Measurements from ENCODE around the gene SLITRK4. TPM values are rescaled to one million over a fixed set of nuclear protein-coding genes. Genes with fewer than 3 reads are reported as not detected.

The SLITRK4 gene
- total and polyA plus RNA-seq, 2 donors (not counting 1 experiment from before 2014, with no cell fraction given) = 0.01 to 0.99 TPM

DNA sequence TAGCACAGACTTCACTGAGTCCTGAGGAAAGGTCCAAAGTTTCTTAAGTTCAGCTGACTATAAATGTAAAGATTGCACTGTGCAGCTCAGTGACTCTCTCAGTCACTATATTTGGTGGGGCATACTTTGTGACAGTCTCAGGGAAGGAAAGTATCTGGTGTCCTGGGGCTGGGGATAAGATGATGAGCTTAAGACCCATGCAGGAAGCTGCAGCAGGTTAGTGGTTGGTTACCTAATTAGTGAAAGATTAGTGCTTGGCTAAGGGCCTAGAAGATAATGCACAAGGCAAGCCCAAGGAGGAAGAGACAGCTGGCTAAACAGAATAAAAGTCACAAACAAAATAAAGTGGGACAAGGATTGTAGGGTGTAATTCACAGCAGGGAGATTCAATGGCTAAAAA lies 25.4 kb upstream of the SLITRK4 start:
- Histone ChIP-seq H3K79me2 (ENCODE audit: control insufficient read depth, insufficient read depth, low read length) (no peaks in the 10 kb centered on the region), H3K9ac (ENCODE audit: insufficient read depth, low read length) (no peak overlapping the region), H3K27ac (ENCODE audit: insufficient read depth, low read length) (no peak overlapping the region), H3K4me1 (ENCODE audit: control insufficient read depth, extremely low read depth, insufficient read depth, low read length) (no peaks in the 10 kb centered on the region), H3K4me3 (replicated peaks in 1 of 4; ENCODE audit: control extremely low read depth in 1 of 4, insufficient read depth in 1 of 4, low read depth in 3 of 4, low read length in 4 of 4) (no peak overlapping the region), H3K27me3 (ENCODE audit: control insufficient read depth, insufficient read depth, low read length) (no peaks in the 10 kb centered on the region), H3K36me3 (ENCODE audit: control insufficient read depth, insufficient read depth, low read length) (no peaks in the 10 kb centered on the region), H4K20me1 (ENCODE audit: control insufficient read depth, extremely low read depth, insufficient read depth, low read length) (no peaks in the 10 kb centered on the region), H2AFZ (ENCODE audit: low read length) (no peak overlapping the region), H3K9me3 (ENCODE audit: control insufficient read depth, insufficient read depth, low read depth, low read length) (no peaks in the 10 kb centered on the region), H3K4me2 (ENCODE audit: extremely low read depth, insufficient read depth, low read length) (no peak overlapping the region)
- TF ChIP-seq CTCF (conservative IDR thresholded peaks at IDR 0.05 in 1 of 2, IDR thresholded peaks at IDR 0.05 in 1 of 2; ENCODE audit: low read depth in 1 of 2, low read length in 2 of 2) (no peak), EZH2 (IDR thresholded peaks at IDR 0.05; ENCODE audit: low read length, missing control alignments) (no peak)
- DNase-seq (ENCODE audit: low read depth in 2 of 2) = no peak

DNA sequence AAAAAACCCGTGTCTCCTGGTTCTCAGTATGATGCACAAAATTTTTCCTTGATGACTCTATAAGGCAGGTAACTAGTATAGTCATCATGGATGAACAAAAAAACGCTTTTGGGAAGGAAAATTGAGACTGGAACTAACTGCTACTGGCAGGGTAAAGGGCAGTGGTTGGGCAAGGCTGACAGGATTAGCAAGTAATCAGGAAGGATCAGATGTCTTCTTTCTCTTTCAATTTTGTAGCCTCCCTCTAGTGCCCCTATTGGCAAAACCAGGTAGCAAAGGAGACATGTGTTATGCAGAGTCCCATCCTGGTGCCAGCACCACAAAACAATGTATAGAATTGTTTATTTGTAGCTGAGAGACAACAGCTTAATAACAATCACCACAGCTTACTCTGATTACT lies 12.8 kb upstream of the SLITRK4 start:
- no peaks in the 10 kb centered on the region for H3K36me3 ChIP-seq (ENCODE audit: control insufficient read depth, insufficient read depth, low read length)
- no peak for DNase-seq (ENCODE audit: low read depth in 2 of 2)
- no peak overlapping the region for H3K4me3 ChIP-seq (replicated peaks in 1 of 4; ENCODE audit: control extremely low read depth in 1 of 4, insufficient read depth in 1 of 4, low read depth in 3 of 4, low read length in 4 of 4)
- H2AFZ ChIP-seq (ENCODE audit: low read length) = no peak overlapping the region
- H3K4me2 ChIP-seq (ENCODE audit: extremely low read depth, insufficient read depth, low read length) = no peak overlapping the region
- H3K9me3 ChIP-seq (ENCODE audit: control insufficient read depth, insufficient read depth, low read depth, low read length) = no peaks in the 10 kb centered on the region
- TF ChIP-seq EZH2 (IDR thresholded peaks at IDR 0.05; ENCODE audit: low read length, missing control alignments) (no peak), CTCF (conservative IDR thresholded peaks at IDR 0.05 in 1 of 2, IDR thresholded peaks at IDR 0.05 in 1 of 2; ENCODE audit: low read depth in 1 of 2, low read length in 2 of 2) (peak in 1 of 2 donors; percentile 7)
- H3K4me1 ChIP-seq (ENCODE audit: control insufficient read depth, extremely low read depth, insufficient read depth, low read length) = no peaks in the 10 kb centered on the region
- no peak overlapping the region for H3K27ac ChIP-seq (ENCODE audit: insufficient read depth, low read length)
- H4K20me1 ChIP-seq (ENCODE audit: control insufficient read depth, extremely low read depth, insufficient read depth, low read length) = no peaks in the 10 kb centered on the region
- no peaks in the 10 kb centered on the region for H3K79me2 ChIP-seq (ENCODE audit: control insufficient read depth, insufficient read depth, low read length)
- H3K27me3 ChIP-seq (ENCODE audit: control insufficient read depth, insufficient read depth, low read length) = no peaks in the 10 kb centered on the region
- no peak overlapping the region for H3K9ac ChIP-seq (ENCODE audit: insufficient read depth, low read length)

GRCh38 chrX:143642426-143642825 lies 6.5 kb upstream of the SLITRK4 start:
- no peak for DNase-seq (ENCODE audit: low read depth in 2 of 2)
- TF ChIP-seq EZH2 (IDR thresholded peaks at IDR 0.05; ENCODE audit: low read length, missing control alignments) (no peak), CTCF (conservative IDR thresholded peaks at IDR 0.05 in 1 of 2, IDR thresholded peaks at IDR 0.05 in 1 of 2; ENCODE audit: low read depth in 1 of 2, low read length in 2 of 2) (no peak)
- no peak overlapping the region for H3K4me2 ChIP-seq (ENCODE audit: extremely low read depth, insufficient read depth, low read length)

More at GRCh38 chrX:143642426-143642825, 6.5 kb upstream of the SLITRK4 start:
- Histone ChIP-seq H3K36me3 (ENCODE audit: control insufficient read depth, insufficient read depth, low read length) (no peaks in the 10 kb centered on the region), H2AFZ (ENCODE audit: low read length) (no peak overlapping the region), H3K79me2 (ENCODE audit: control insufficient read depth, insufficient read depth, low read length) (no peaks in the 10 kb centered on the region), H3K4me3 (replicated peaks in 1 of 4; ENCODE audit: control extremely low read depth in 1 of 4, insufficient read depth in 1 of 4, low read depth in 3 of 4, low read length in 4 of 4) (no peak overlapping the region), H3K9me3 (ENCODE audit: control insufficient read depth, insufficient read depth, low read depth, low read length) (no peaks in the 10 kb centered on the region), H3K9ac (ENCODE audit: insufficient read depth, low read length) (no peak overlapping the region), H3K4me1 (ENCODE audit: control insufficient read depth, extremely low read depth, insufficient read depth, low read length) (no peaks in the 10 kb centered on the region), H4K20me1 (ENCODE audit: control insufficient read depth, extremely low read depth, insufficient read depth, low read length) (no peaks in the 10 kb centered on the region), H3K27me3 (ENCODE audit: control insufficient read depth, insufficient read depth, low read length) (no peaks in the 10 kb centered on the region), H3K27ac (ENCODE audit: insufficient read depth, low read length) (no peak overlapping the region)
